Neural progenitor cell (in vitro differentiated cells): Measurements from ENCODE around the gene SNRNP35. TPM values are rescaled to one million over a fixed set of nuclear protein-coding genes. Genes with fewer than 3 reads are reported as not detected.
"Not testable (repeated sequence)": the region's sequence is repeated elsewhere in the genome, so short reads cannot be mapped to it uniquely, and the experiment has no call there.

Experiments used
- DNase-seq: peaks from one replicate; pipeline ENCODE4 v3.0.0-alpha.2; 2016; ENCODE audit warnings: low spot score
- H2AFZ ChIP-seq: fragments of 200-600 bp; sonication (generic); replicated peaks from 2 replicates; pipeline ENCODE4 v1.6.1; 2016; ENCODE audit warnings: antibody characterized with exemption
- H3F3A ChIP-seq: fragments of 200-600 bp; sonication (generic); 2 replicates; pipeline ENCODE4 v1.6.1; 2016; ENCODE audit warnings: antibody characterized with exemption, low read depth
- H3K27ac ChIP-seq: fragments of 200-600 bp; sonication (generic); 2 replicates; pipeline ENCODE4 v1.5.1; 2016; ENCODE audit warnings: mild to moderate bottlenecking
- H3K27me3 ChIP-seq: fragments of 200-600 bp; sonication (generic); 2 replicates; pipeline ENCODE4 v1.6.1; 2016; ENCODE audit warnings: mild to moderate bottlenecking, moderate library complexity
- H3K36me3 ChIP-seq: fragments of 200-600 bp; sonication (generic); 2 replicates; pipeline ENCODE4 v1.5.1; 2016
- H3K4me1 ChIP-seq: fragments of 200-600 bp; sonication (generic); 2 replicates; pipeline ENCODE4 v1.6.1; 2016; ENCODE audit warnings: mixed run types
- H3K4me2 ChIP-seq: fragments of 200-600 bp; sonication (generic); 2 replicates; pipeline ENCODE4 v1.6.1; 2016
- H3K4me3 ChIP-seq: fragments of 200-600 bp; sonication (generic); 2 replicates; pipeline ENCODE4 v1.5.1; 2016
- H3K79me2 ChIP-seq: fragments of 200-600 bp; sonication (generic); 2 replicates; pipeline ENCODE4 v1.6.1; 2016; ENCODE audit warnings: low read depth
- H3K9ac ChIP-seq: fragments of 200-600 bp; sonication (generic); 2 replicates; pipeline ENCODE4 v1.6.1; 2016
- H3K9me3 ChIP-seq: fragments of 200-600 bp; sonication (generic); 2 replicates; pipeline ENCODE4 v1.5.1; 2016; ENCODE audit warnings: low read depth
- H4K20me1 ChIP-seq: fragments of 200-600 bp; sonication (generic); 2 replicates; pipeline ENCODE4 v1.6.1; 2016; ENCODE audit warnings: low read depth
- H3K27ac Mint-ChIP-seq: 3 replicates; pipeline ENCODE4 v1.8.0; 2021; ENCODE audit warnings: mixed read lengths
- H3K27me3 Mint-ChIP-seq: 2 replicates; pipeline ENCODE4 v1.8.0; 2022; ENCODE audit warnings: low read depth, mild to moderate bottlenecking, inconsistent platforms, moderate library complexity, mixed read lengths; ENCODE audit not compliant: insufficient read depth
- H3K36me3 Mint-ChIP-seq: 3 replicates; pipeline ENCODE4 v1.8.0; 2021; ENCODE audit warnings: mixed read lengths
- H3K4me1 Mint-ChIP-seq: 3 replicates; pipeline ENCODE4 v1.8.0; 2021; ENCODE audit warnings: mixed read lengths
- H3K4me3 Mint-ChIP-seq: 3 replicates; pipeline ENCODE4 v1.8.0; 2021; ENCODE audit warnings: mild to moderate bottlenecking, moderate library complexity, mixed read lengths
- H3K9me3 Mint-ChIP-seq: 3 replicates; pipeline ENCODE4 v1.8.0; 2020; ENCODE audit warnings: mixed read lengths
- CTCF ChIP-seq: fragments of 200-600 bp; sonication (generic); IDR thresholded peaks from 2 replicates; pipeline ENCODE4 v1.5.1; 2017; ENCODE audit warnings: antibody characterized with exemption, mild to moderate bottlenecking
- EZH2 ChIP-seq: fragments of 200-600 bp; sonication (generic); IDR thresholded peaks from 2 replicates; pipeline ENCODE4 v1.6.1; 2017; ENCODE audit warnings: antibody characterized with exemption, mild to moderate bottlenecking, moderate library complexity
- EZH2phosphoT487 ChIP-seq: fragments of 200-600 bp; sonication (generic); IDR thresholded peaks from 2 replicates; pipeline ENCODE4 v1.6.1; 2017; ENCODE audit warnings: antibody characterized with exemption
- total RNA-seq: library from RNA; depleted of rRNA; stranded (reverse); fragments of >200 nt; gene quantifications from 2 replicates; pipeline ENCODE4 v1.2.3, GENCODE V29; 2015; ENCODE audit warnings: low replicate concordance

The SNRNP35 gene
- total RNA-seq, 1 donor from 2014 or later = 12.6 TPM

GRCh38 chr12:123506843-123507236, 48.9 kb downstream of the SNRNP35 start:
- H3K27ac Mint-ChIP-seq = no peak overlapping the region
- H3K36me3 Mint-ChIP-seq = peaks cover 24% of the 10 kb centered on the region
- DNase-seq = no peak
- H3K36me3 ChIP-seq = no peaks in the 10 kb centered on the region
- H3K4me2 ChIP-seq = no peak overlapping the region
- no peaks in the 10 kb centered on the region for H3K79me2 ChIP-seq
- TF ChIP-seq EZH2phosphoT487 = no peak
- no peak for TF ChIP-seq CTCF
- no peak for TF ChIP-seq EZH2
- peaks cover 7% of the 10 kb centered on the region for H3K4me1 ChIP-seq
- peaks cover 10% of the 10 kb centered on the region for H3F3A ChIP-seq
- no peak overlapping the region for H3K4me3 ChIP-seq
- H3K4me3 Mint-ChIP-seq = peak overlapping the region; percentile 41
- peaks cover 12% of the 10 kb centered on the region for H3K4me1 Mint-ChIP-seq
- H3K27ac ChIP-seq = no peak overlapping the region
- no peaks in the 10 kb centered on the region for H3K27me3 ChIP-seq
- no peaks in the 10 kb centered on the region for H3K9me3 ChIP-seq
- no peaks in the 10 kb centered on the region for H4K20me1 ChIP-seq
- no peak overlapping the region for H2AFZ ChIP-seq
- H3K9ac ChIP-seq = no peak overlapping the region
- H3K9me3 Mint-ChIP-seq = no peaks in the 10 kb centered on the region
- H3K27me3 Mint-ChIP-seq = peaks cover 7% of the 10 kb centered on the region

GRCh38 chr12:123512838-123513665, 55.1 kb downstream of the SNRNP35 start:
- peaks cover 1% of the 10 kb centered on the region for H3K27me3 Mint-ChIP-seq
- H3K9ac ChIP-seq = peak overlapping the region; percentile 27
- no peaks in the 10 kb centered on the region for H3K36me3 ChIP-seq

GRCh38 chr12:123513805-123514204, 55.9 kb downstream of the SNRNP35 start:
- Histone ChIP-seq H4K20me1 (no peaks in the 10 kb centered on the region), H2AFZ (no peak overlapping the region), H3K9me3 (no peaks in the 10 kb centered on the region), H3F3A (peaks cover 9% of the 10 kb centered on the region), H3K4me1 (no peaks in the 10 kb centered on the region), H3K4me2 (no peak overlapping the region), H3K27me3 (no peaks in the 10 kb centered on the region), H3K9ac (no peak overlapping the region), H3K79me2 (no peaks in the 10 kb centered on the region), H3K4me3 (no peak overlapping the region), H3K36me3 (no peaks in the 10 kb centered on the region), H3K27ac (peak overlapping the region; percentile 91)
- no peak overlapping the region for H3K4me3 Mint-ChIP-seq
- no peaks in the 10 kb centered on the region for H3K4me1 Mint-ChIP-seq
- no peak for DNase-seq
- H3K36me3 Mint-ChIP-seq = peaks cover 23% of the 10 kb centered on the region
- no peaks in the 10 kb centered on the region for H3K9me3 Mint-ChIP-seq
- no peak overlapping the region for H3K27ac Mint-ChIP-seq
- TF ChIP-seq CTCF (no peak), EZH2phosphoT487 (no peak), EZH2 (no peak)
- peaks cover 3% of the 10 kb centered on the region for H3K27me3 Mint-ChIP-seq

More at GRCh38 chr12:123512838-123513665, 55.1 kb downstream of the SNRNP35 start:
- Histone ChIP-seq H3K9me3 (no peaks in the 10 kb centered on the region), H2AFZ (no peak overlapping the region), H3F3A (peaks cover 9% of the 10 kb centered on the region), H3K4me1 (no peaks in the 10 kb centered on the region), H3K4me3 (no peak overlapping the region), H3K27ac (peak overlapping the region; percentile 91), H4K20me1 (no peaks in the 10 kb centered on the region), H3K4me2 (no peak overlapping the region), H3K79me2 (no peaks in the 10 kb centered on the region), H3K27me3 (no peaks in the 10 kb centered on the region)
- no peak for TF ChIP-seq EZH2
- TF ChIP-seq EZH2phosphoT487 = no peak
- TF ChIP-seq CTCF = no peak
- H3K4me3 Mint-ChIP-seq = no peak overlapping the region
- H3K4me1 Mint-ChIP-seq = no peaks in the 10 kb centered on the region
- no peak for DNase-seq
- H3K9me3 Mint-ChIP-seq = no peaks in the 10 kb centered on the region
- H3K36me3 Mint-ChIP-seq = peaks cover 20% of the 10 kb centered on the region
- no peak overlapping the region for H3K27ac Mint-ChIP-seq

- not testable (repeated sequence) for H3K79me2 ChIP-seq, H3K4me2 ChIP-seq
These were observed 56.8 kb downstream of the SNRNP35 start for GRCh38 chr12:123514582-123515221.

More at GRCh38 chr12:123514582-123515221, 56.8 kb downstream of the SNRNP35 start:
- not testable (repeated sequence) for H4K20me1 ChIP-seq, H3K4me3 ChIP-seq, DNase-seq, H3K4me3 Mint-ChIP-seq, H3K9ac ChIP-seq, H3K4me1 ChIP-seq, H3K4me1 Mint-ChIP-seq, H3F3A ChIP-seq, H2AFZ ChIP-seq, H3K27me3 ChIP-seq, H3K27me3 Mint-ChIP-seq, H3K27ac ChIP-seq, H3K9me3 ChIP-seq, H3K27ac Mint-ChIP-seq, H3K36me3 ChIP-seq, H3K9me3 Mint-ChIP-seq
- peaks cover 22% of the 10 kb centered on the region for H3K36me3 Mint-ChIP-seq
